ENCODE measurements around the gene ZNF138.
A peak's percentile ranks its signal among the peaks of the same experiment; 100 is the strongest.

The ZNF138 gene

GRCh38 chr7:64870656-64871055 lies 76.4 kb downstream of the ZNF138 start:
- Histone ChIP-seq H4K12ac (ENCODE audit: low read depth, low read length) (no peak overlapping the region), H3K4ac (ENCODE audit: low read depth, low read length) (no peak overlapping the region), H3K79me1 (ENCODE audit: low read length) (no peaks in the 10 kb centered on the region), H2AK5ac (ENCODE audit: low read length) (no peak overlapping the region), H4K8ac (ENCODE audit: low read depth, low read length) (no peak overlapping the region), H3K9ac (ENCODE audit: low read length) (no peak overlapping the region), H3K79me2 (ENCODE audit: control insufficient read depth, insufficient read depth, low read length, poor library complexity) (no peaks in the 10 kb centered on the region), H3K18ac (ENCODE audit: low read length) (no peak overlapping the region), H2BK12ac (ENCODE audit: low read length) (no peak overlapping the region), H4K91ac (ENCODE audit: low read depth, low read length) (no peak overlapping the region), H3K27ac (ENCODE audit: low read depth, low read length) (no peak overlapping the region), H3K36me3 (ENCODE audit: control insufficient read depth in 1 of 2, insufficient read depth in 2 of 2, low read length in 2 of 2) (no peaks in the 10 kb centered on the region), H3K4me2 (ENCODE audit: low read length) (no peak overlapping the region), H2BK5ac (ENCODE audit: low read depth, low read length, poor library complexity) (no peak overlapping the region), H3K9me3 (ENCODE audit: insufficient read depth, low read depth, low read length) (peaks cover 53% of the 10 kb centered on the region), H3K4me3 (ENCODE audit: low read depth, low read length) (no peak overlapping the region), H3K14ac (ENCODE audit: low read length) (no peak overlapping the region), H3K4me1 (ENCODE audit: control insufficient read depth in 1 of 2, insufficient read depth in 2 of 2, low read length in 2 of 2) (no peaks in the 10 kb centered on the region), H3K27me3 (ENCODE audit: insufficient read depth, low read length) (no peaks in the 10 kb centered on the region), H2AFZ (ENCODE audit: insufficient read depth, low read length, poor library complexity) (no peak overlapping the region), H3K23ac (ENCODE audit: low read length) (no peak overlapping the region), H2BK120ac (ENCODE audit: insufficient read depth, low read length, poor library complexity) (no peak overlapping the region)
- WGBS (ENCODE audit: extremely low coverage, insufficient coverage, insufficient read length) = no CpG with 5 or more reads among the region's 13 CpGs
- DNase-seq = no peak

- no peak overlapping the region for H3K27ac ChIP-seq (ENCODE audit: low read depth, low read length)
- no peak overlapping the region for H4K91ac ChIP-seq (ENCODE audit: low read depth, low read length)
- no peak overlapping the region for H3K4ac ChIP-seq (ENCODE audit: low read depth, low read length)
- H2BK12ac ChIP-seq (ENCODE audit: low read length) = no peak overlapping the region
- no peak overlapping the region for H3K23ac ChIP-seq (ENCODE audit: low read length)
- no peak overlapping the region for H3K4me2 ChIP-seq (ENCODE audit: low read length)
- no peak overlapping the region for H3K9ac ChIP-seq (ENCODE audit: low read length)
- no peaks in the 10 kb centered on the region for H3K79me1 ChIP-seq (ENCODE audit: low read length)
- no peak overlapping the region for H2AFZ ChIP-seq (ENCODE audit: insufficient read depth, low read length, poor library complexity)
- DNase-seq = no peak
- H2BK120ac ChIP-seq (ENCODE audit: insufficient read depth, low read length, poor library complexity) = no peak overlapping the region
- no peaks in the 10 kb centered on the region for H3K27me3 ChIP-seq (ENCODE audit: insufficient read depth, low read length)
- H3K14ac ChIP-seq (ENCODE audit: low read length) = no peak overlapping the region
- H4K8ac ChIP-seq (ENCODE audit: low read depth, low read length) = no peak overlapping the region
- H3K4me1 ChIP-seq (ENCODE audit: control insufficient read depth in 1 of 2, insufficient read depth in 2 of 2, low read length in 2 of 2) = no peaks in the 10 kb centered on the region
- H3K36me3 ChIP-seq (ENCODE audit: control insufficient read depth in 1 of 2, insufficient read depth in 2 of 2, low read length in 2 of 2) = no peaks in the 10 kb centered on the region
- WGBS (ENCODE audit: extremely low coverage, insufficient coverage, insufficient read length) = no CpG with 5 or more reads among the region's 8 CpGs
- H3K79me2 ChIP-seq (ENCODE audit: control insufficient read depth, insufficient read depth, low read length, poor library complexity) = no peaks in the 10 kb centered on the region
- H3K4me3 ChIP-seq (ENCODE audit: low read depth, low read length) = peak overlapping the region; percentile 16
- H3K18ac ChIP-seq (ENCODE audit: low read length) = no peak overlapping the region
- H4K12ac ChIP-seq (ENCODE audit: low read depth, low read length) = no peak overlapping the region
- H2BK5ac ChIP-seq (ENCODE audit: low read depth, low read length, poor library complexity) = no peak overlapping the region
- H2AK5ac ChIP-seq (ENCODE audit: low read length) = no peak overlapping the region
- H3K9me3 ChIP-seq (ENCODE audit: insufficient read depth, low read depth, low read length) = peaks cover 56% of the 10 kb centered on the region
Observed at GRCh38 chr7:64871761-64872160, 77.5 kb downstream of the ZNF138 start.

- Histone ChIP-seq H4K12ac (ENCODE audit: low read depth, low read length) (no peak overlapping the region), H2BK12ac (ENCODE audit: low read length) (no peak overlapping the region), H4K91ac (ENCODE audit: low read depth, low read length) (no peak overlapping the region), H2BK5ac (ENCODE audit: low read depth, low read length, poor library complexity) (no peak overlapping the region), H3K9me3 (ENCODE audit: insufficient read depth, low read depth, low read length) (peaks cover 56% of the 10 kb centered on the region), H3K36me3 (ENCODE audit: control insufficient read depth in 1 of 2, insufficient read depth in 2 of 2, low read length in 2 of 2) (no peaks in the 10 kb centered on the region), H3K79me2 (ENCODE audit: control insufficient read depth, insufficient read depth, low read length, poor library complexity) (no peaks in the 10 kb centered on the region), H3K18ac (ENCODE audit: low read length) (no peak overlapping the region), H4K8ac (ENCODE audit: low read depth, low read length) (no peak overlapping the region), H2BK120ac (ENCODE audit: insufficient read depth, low read length, poor library complexity) (no peak overlapping the region), H3K9ac (ENCODE audit: low read length) (no peak overlapping the region), H3K4me3 (ENCODE audit: low read depth, low read length) (no peak overlapping the region), H3K4me1 (ENCODE audit: control insufficient read depth in 1 of 2, insufficient read depth in 2 of 2, low read length in 2 of 2) (peaks cover 0 to 2% of the 10 kb centered on the region in 2 experiments), H3K27ac (ENCODE audit: low read depth, low read length) (no peak overlapping the region), H3K14ac (ENCODE audit: low read length) (no peak overlapping the region), H2AK5ac (ENCODE audit: low read length) (no peak overlapping the region), H3K27me3 (ENCODE audit: insufficient read depth, low read length) (no peaks in the 10 kb centered on the region), H3K79me1 (ENCODE audit: low read length) (no peaks in the 10 kb centered on the region), H3K4ac (ENCODE audit: low read depth, low read length) (no peak overlapping the region), H3K23ac (ENCODE audit: low read length) (no peak overlapping the region), H3K4me2 (ENCODE audit: low read length) (no peak overlapping the region), H2AFZ (ENCODE audit: insufficient read depth, low read length, poor library complexity) (no peak overlapping the region)
- DNase-seq = no peak
- no CpG with 5 or more reads among the region's 36 CpGs for WGBS (ENCODE audit: extremely low coverage, insufficient coverage, insufficient read length)
Observed at GRCh38 chr7:64872351-64873154, 78.3 kb downstream of the ZNF138 start.

GRCh38 chr7:64873155-64873500 lies 78.9 kb downstream of the ZNF138 start:
- H2BK5ac ChIP-seq (ENCODE audit: low read depth, low read length, poor library complexity) = no peak overlapping the region
- H2BK12ac ChIP-seq (ENCODE audit: low read length) = no peak overlapping the region
- no peak overlapping the region for H4K8ac ChIP-seq (ENCODE audit: low read depth, low read length)
- H4K12ac ChIP-seq (ENCODE audit: low read depth, low read length) = no peak overlapping the region
- H2BK120ac ChIP-seq (ENCODE audit: insufficient read depth, low read length, poor library complexity) = no peak overlapping the region
- DNase-seq = no peak
- no peaks in the 10 kb centered on the region for H3K79me2 ChIP-seq (ENCODE audit: control insufficient read depth, insufficient read depth, low read length, poor library complexity)
- H3K18ac ChIP-seq (ENCODE audit: low read length) = no peak overlapping the region
- no peak overlapping the region for H3K23ac ChIP-seq (ENCODE audit: low read length)
- no CpG with 5 or more reads among the region's 10 CpGs for WGBS (ENCODE audit: extremely low coverage, insufficient coverage, insufficient read length)
- no peaks in the 10 kb centered on the region for H3K36me3 ChIP-seq (ENCODE audit: control insufficient read depth in 1 of 2, insufficient read depth in 2 of 2, low read length in 2 of 2)
- no peaks in the 10 kb centered on the region for H3K27me3 ChIP-seq (ENCODE audit: insufficient read depth, low read length)
- no peak overlapping the region for H4K91ac ChIP-seq (ENCODE audit: low read depth, low read length)
- peaks cover 0 to 4% of the 10 kb centered on the region in 2 experiments for H3K4me1 ChIP-seq (ENCODE audit: control insufficient read depth in 1 of 2, insufficient read depth in 2 of 2, low read length in 2 of 2)
- no peak overlapping the region for H3K4ac ChIP-seq (ENCODE audit: low read depth, low read length)
- no peak overlapping the region for H3K27ac ChIP-seq (ENCODE audit: low read depth, low read length)
- peaks cover 54% of the 10 kb centered on the region for H3K9me3 ChIP-seq (ENCODE audit: insufficient read depth, low read depth, low read length)
- no peak overlapping the region for H2AK5ac ChIP-seq (ENCODE audit: low read length)
- no peak overlapping the region for H2AFZ ChIP-seq (ENCODE audit: insufficient read depth, low read length, poor library complexity)
- H3K79me1 ChIP-seq (ENCODE audit: low read length) = no peaks in the 10 kb centered on the region
- H3K4me3 ChIP-seq (ENCODE audit: low read depth, low read length) = no peak overlapping the region
- no peak overlapping the region for H3K14ac ChIP-seq (ENCODE audit: low read length)
- no peak overlapping the region for H3K4me2 ChIP-seq (ENCODE audit: low read length)
- H3K9ac ChIP-seq (ENCODE audit: low read length) = no peak overlapping the region
